ENCODE results near the gene MEF2D.

Gene MEF2D

DNA sequence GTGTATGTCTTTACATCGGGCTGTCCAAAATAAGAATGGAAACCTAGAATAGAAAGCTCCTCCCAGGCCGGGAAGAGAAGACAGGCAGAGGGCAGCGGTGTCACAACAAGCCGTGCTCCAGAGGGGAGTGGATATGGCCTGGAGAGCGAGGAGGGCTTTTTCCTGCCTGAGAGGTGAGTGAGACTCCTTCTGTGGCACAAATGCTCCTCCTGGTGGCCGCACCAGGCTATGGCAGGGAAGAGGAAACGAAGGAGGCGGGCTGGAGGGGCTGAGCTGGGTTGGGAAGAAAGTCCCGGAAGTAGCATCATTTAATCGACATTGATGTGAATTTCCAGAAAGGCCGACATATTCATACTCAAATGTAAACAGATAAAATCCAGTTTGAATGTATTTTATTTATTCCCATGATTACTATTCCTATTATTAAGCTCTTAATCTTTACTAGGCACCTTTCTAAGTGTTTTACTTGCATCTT is 54.7 kb downstream of the MEF2D start (continued):
- TF ChIP-seq, protein P1, sequence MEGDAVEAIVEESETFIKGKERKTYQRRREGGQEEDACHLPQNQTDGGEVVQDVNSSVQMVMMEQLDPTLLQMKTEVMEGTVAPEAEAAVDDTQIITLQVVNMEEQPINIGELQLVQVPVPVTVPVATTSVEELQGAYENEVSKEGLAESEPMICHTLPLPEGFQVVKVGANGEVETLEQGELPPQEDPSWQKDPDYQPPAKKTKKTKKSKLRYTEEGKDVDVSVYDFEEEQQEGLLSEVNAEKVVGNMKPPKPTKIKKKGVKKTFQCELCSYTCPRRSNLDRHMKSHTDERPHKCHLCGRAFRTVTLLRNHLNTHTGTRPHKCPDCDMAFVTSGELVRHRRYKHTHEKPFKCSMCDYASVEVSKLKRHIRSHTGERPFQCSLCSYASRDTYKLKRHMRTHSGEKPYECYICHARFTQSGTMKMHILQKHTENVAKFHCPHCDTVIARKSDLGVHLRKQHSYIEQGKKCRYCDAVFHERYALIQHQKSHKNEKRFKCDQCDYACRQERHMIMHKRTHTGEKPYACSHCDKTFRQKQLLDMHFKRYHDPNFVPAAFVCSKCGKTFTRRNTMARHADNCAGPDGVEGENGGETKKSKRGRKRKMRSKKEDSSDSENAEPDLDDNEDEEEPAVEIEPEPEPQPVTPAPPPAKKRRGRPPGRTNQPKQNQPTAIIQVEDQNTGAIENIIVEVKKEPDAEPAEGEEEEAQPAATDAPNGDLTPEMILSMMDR (tag by site-specific recombination; IDR thresholded peaks at IDR 0.05) = peak; percentile 88
- TF ChIP-seq ZNF600 (tag by site-specific recombination; IDR thresholded peaks at IDR 0.05) (peak; percentile 53), SP2 (tag by site-specific recombination; IDR thresholded peaks at IDR 0.05) (0 out of 2 replicates have a peak, but pooled peaks have one; percentile 31), ZNF37A (tag by site-specific recombination; IDR thresholded peaks at IDR 0.05) (no peak), ZNF561 (tag by site-specific recombination; IDR thresholded peaks at IDR 0.05; ENCODE audit: borderline replicate concordance) (0 out of 2 replicates have a peak, but pooled peaks have one; percentile 31), ZNF660 (tag by site-specific recombination; IDR thresholded peaks at IDR 0.05) (peak; percentile 49; the same call in 1 of the 2 replicates), ZNF23 (tag by site-specific recombination; IDR thresholded peaks at IDR 0.05; ENCODE audit: borderline replicate concordance) (no peak), IKZF3 (tag by site-specific recombination; IDR thresholded peaks at IDR 0.05) (peak; percentile 93), ZXDB (tag by site-specific recombination; IDR thresholded peaks at IDR 0.05) (no peak), ZFP37 (tag by site-specific recombination; IDR thresholded peaks at IDR 0.05) (no peak), ZSCAN30 (tag by site-specific recombination; IDR thresholded peaks at IDR 0.05) (peak; percentile 17; the same call in 1 of the 2 replicates), ZNF76 (tag by site-specific recombination; IDR thresholded peaks at IDR 0.05; ENCODE audit: borderline replicate concordance, low read depth) (no peak), ZNF366 (tag by site-specific recombination; conservative IDR thresholded peaks at IDR 0.05) (0 out of 2 replicates have a peak, but pooled peaks have one; percentile 34), TCF7L2 (IDR thresholded peaks at IDR 0.05; ENCODE audit: borderline replicate concordance, low read depth, low read length) (no peak), ZEB2 (tag by site-specific recombination; IDR thresholded peaks at IDR 0.05) (0 out of 2 replicates have a peak, but pooled peaks have one; percentile 28), ZNF157 (tag by site-specific recombination; IDR thresholded peaks at IDR 0.05) (no peak), ZNF2 (tag by site-specific recombination; IDR thresholded peaks at IDR 0.05) (0 out of 2 replicates have a peak, but pooled peaks have one; percentile 36), ZNF654 (tag by site-specific recombination; IDR thresholded peaks at IDR 0.05; ENCODE audit: low read depth) (peak; percentile 89), ZBTB17 (tag by site-specific recombination; IDR thresholded peaks at IDR 0.05) (peak; percentile 72), ZNF501 (tag by site-specific recombination; IDR thresholded peaks at IDR 0.05) (0 out of 2 replicates have a peak, but pooled peaks have one; percentile 31)
- TF ChIP-seq, protein P2, sequence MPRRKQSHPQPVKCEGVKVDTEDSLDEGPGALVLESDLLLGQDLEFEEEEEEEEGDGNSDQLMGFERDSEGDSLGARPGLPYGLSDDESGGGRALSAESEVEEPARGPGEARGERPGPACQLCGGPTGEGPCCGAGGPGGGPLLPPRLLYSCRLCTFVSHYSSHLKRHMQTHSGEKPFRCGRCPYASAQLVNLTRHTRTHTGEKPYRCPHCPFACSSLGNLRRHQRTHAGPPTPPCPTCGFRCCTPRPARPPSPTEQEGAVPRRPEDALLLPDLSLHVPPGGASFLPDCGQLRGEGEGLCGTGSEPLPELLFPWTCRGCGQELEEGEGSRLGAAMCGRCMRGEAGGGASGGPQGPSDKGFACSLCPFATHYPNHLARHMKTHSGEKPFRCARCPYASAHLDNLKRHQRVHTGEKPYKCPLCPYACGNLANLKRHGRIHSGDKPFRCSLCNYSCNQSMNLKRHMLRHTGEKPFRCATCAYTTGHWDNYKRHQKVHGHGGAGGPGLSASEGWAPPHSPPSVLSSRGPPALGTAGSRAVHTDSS (tag by site-specific recombination; IDR thresholded peaks at IDR 0.05) = no peak
- TF ChIP-seq, protein P3, sequence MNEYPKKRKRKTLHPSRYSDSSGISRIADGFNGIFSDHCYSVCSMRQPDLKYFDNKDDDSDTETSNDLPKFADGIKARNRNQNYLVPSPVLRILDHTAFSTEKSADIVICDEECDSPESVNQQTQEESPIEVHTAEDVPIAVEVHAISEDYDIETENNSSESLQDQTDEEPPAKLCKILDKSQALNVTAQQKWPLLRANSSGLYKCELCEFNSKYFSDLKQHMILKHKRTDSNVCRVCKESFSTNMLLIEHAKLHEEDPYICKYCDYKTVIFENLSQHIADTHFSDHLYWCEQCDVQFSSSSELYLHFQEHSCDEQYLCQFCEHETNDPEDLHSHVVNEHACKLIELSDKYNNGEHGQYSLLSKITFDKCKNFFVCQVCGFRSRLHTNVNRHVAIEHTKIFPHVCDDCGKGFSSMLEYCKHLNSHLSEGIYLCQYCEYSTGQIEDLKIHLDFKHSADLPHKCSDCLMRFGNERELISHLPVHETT (tag by site-specific recombination; IDR thresholded peaks at IDR 0.05) = 0 out of 2 replicates have a peak, but pooled peaks have one; percentile 50
- TF ChIP-seq, protein P4, sequence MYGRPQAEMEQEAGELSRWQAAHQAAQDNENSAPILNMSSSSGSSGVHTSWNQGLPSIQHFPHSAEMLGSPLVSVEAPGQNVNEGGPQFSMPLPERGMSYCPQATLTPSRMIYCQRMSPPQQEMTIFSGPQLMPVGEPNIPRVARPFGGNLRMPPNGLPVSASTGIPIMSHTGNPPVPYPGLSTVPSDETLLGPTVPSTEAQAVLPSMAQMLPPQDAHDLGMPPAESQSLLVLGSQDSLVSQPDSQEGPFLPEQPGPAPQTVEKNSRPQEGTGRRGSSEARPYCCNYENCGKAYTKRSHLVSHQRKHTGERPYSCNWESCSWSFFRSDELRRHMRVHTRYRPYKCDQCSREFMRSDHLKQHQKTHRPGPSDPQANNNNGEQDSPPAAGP (tag by site-specific recombination; IDR thresholded peaks at IDR 0.05) = peak; percentile 53; the same call in 1 of the 2 replicates
- TF ChIP-seq, protein P5, sequence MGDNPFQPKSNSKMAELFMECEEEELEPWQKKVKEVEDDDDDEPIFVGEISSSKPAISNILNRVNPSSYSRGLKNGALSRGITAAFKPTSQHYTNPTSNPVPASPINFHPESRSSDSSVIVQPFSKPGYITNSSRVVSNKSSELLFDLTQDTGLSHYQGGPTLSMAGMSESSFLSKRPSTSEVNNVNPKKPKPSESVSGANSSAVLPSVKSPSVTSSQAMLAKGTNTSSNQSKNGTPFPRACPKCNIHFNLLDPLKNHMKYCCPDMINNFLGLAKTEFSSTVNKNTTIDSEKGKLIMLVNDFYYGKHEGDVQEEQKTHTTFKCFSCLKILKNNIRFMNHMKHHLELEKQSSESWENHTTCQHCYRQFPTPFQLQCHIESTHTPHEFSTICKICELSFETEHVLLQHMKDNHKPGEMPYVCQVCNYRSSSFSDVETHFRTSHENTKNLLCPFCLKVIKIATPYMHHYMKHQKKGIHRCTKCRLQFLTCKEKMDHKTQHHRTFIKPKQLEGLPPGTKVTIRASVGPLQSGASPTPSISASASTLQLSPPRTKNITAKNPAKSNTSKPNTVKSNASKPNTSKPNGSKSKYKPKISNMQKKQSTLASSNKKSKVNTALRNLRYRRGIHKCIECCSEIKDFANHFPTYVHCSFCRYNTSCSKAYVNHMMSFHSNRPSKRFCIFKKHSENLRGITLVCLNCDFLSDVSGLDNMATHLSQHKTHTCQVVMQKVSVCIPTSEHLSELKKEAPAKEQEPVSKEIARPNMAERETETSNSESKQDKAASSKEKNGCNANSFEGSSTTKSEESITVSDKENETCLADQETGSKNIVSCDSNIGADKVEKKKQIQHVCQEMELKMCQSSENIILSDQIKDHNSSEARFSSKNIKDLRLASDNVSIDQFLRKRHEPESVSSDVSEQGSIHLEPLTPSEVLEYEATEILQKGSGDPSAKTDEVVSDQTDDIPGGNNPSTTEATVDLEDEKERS (tag by site-specific recombination; IDR thresholded peaks at IDR 0.05) = no peak
- TF ChIP-seq, protein P6, sequence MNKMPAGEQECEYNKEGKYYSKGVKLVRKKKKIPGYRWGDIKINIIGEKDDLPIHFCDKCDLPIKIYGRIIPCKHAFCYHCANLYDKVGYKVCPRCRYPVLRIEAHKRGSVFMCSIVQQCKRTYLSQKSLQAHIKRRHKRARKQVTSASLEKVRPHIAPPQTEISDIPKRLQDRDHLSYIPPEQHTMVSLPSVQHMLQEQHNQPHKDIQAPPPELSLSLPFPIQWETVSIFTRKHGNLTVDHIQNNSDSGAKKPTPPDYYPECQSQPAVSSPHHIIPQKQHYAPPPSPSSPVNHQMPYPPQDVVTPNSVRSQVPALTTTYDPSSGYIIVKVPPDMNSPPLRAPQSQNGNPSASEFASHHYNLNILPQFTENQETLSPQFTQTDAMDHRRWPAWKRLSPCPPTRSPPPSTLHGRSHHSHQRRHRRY (tag by site-specific recombination; IDR thresholded peaks at IDR 0.05) = no peak
- TF ChIP-seq, protein P7, sequence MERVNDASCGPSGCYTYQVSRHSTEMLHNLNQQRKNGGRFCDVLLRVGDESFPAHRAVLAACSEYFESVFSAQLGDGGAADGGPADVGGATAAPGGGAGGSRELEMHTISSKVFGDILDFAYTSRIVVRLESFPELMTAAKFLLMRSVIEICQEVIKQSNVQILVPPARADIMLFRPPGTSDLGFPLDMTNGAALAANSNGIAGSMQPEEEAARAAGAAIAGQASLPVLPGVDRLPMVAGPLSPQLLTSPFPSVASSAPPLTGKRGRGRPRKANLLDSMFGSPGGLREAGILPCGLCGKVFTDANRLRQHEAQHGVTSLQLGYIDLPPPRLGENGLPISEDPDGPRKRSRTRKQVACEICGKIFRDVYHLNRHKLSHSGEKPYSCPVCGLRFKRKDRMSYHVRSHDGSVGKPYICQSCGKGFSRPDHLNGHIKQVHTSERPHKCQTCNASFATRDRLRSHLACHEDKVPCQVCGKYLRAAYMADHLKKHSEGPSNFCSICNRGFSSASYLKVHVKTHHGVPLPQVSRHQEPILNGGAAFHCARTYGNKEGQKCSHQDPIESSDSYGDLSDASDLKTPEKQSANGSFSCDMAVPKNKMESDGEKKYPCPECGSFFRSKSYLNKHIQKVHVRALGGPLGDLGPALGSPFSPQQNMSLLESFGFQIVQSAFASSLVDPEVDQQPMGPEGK (tag by site-specific recombination; IDR thresholded peaks at IDR 0.05) = peak; percentile 53; the same call in 1 of the 2 replicates
